ENCODE measurements around the gene HIF1A.

Gene HIF1A

GRCh38 chr14:61694830-61695694, at the start of gene HIF1A:
TSS of gene HIF1A (plus strand) at chr14:61695513. CDS start at chr14:61695805, 292 bp downstream.
- H3K36me3 ChIP-seq (ENCODE audit: insufficient read depth, low read length) = no peaks in the 10 kb centered on the region
- no peaks in the 10 kb centered on the region for H3K9me3 ChIP-seq (ENCODE audit: low read length)
- peak within 1 kb of the TSS; percentile 64 for H3K9ac ChIP-seq (ENCODE audit: low read length)
- H3K27ac ChIP-seq (ENCODE audit: low read depth, low read length) = peak within 1 kb of the TSS; percentile 96
- no peaks in the 10 kb centered on the region for H3K27me3 ChIP-seq (ENCODE audit: control insufficient read depth in 1 of 2, insufficient read depth in 2 of 2, low read length in 2 of 2)
- peaks cover 22% of the 10 kb centered on the region for H3K4me1 ChIP-seq (ENCODE audit: insufficient read depth, low read length)
- H3K4me3 ChIP-seq (ENCODE audit: low read depth in 1 of 2, low read length in 2 of 2) = peak within 1 kb of the TSS; percentile 93 to 97

GRCh38 chr14:61646366-61647116, 48.8 kb upstream of the HIF1A start:
- H3K27me3 ChIP-seq (ENCODE audit: control insufficient read depth in 1 of 2, insufficient read depth in 2 of 2, low read length in 2 of 2) = no peaks in the 10 kb centered on the region
- H3K4me3 ChIP-seq (ENCODE audit: low read depth in 1 of 2, low read length in 2 of 2) = no peak overlapping the region
- H3K4me1 ChIP-seq (ENCODE audit: insufficient read depth, low read length) = no peaks in the 10 kb centered on the region
- no peaks in the 10 kb centered on the region for H3K9me3 ChIP-seq (ENCODE audit: low read length)
- no peak overlapping the region for H3K9ac ChIP-seq (ENCODE audit: low read length)
- no peaks in the 10 kb centered on the region for H3K36me3 ChIP-seq (ENCODE audit: insufficient read depth, low read length)
- no peak overlapping the region for H3K27ac ChIP-seq (ENCODE audit: low read depth, low read length)

- H3K27ac ChIP-seq (ENCODE audit: low read depth, low read length) = no peak overlapping the region
- no peaks in the 10 kb centered on the region for H3K9me3 ChIP-seq (ENCODE audit: low read length)
- no peaks in the 10 kb centered on the region for H3K27me3 ChIP-seq (ENCODE audit: control insufficient read depth in 1 of 2, insufficient read depth in 2 of 2, low read length in 2 of 2)
- H3K4me3 ChIP-seq (ENCODE audit: low read depth in 1 of 2, low read length in 2 of 2) = no peak overlapping the region
- H3K4me1 ChIP-seq (ENCODE audit: insufficient read depth, low read length) = no peaks in the 10 kb centered on the region
- H3K36me3 ChIP-seq (ENCODE audit: insufficient read depth, low read length) = no peaks in the 10 kb centered on the region
- H3K9ac ChIP-seq (ENCODE audit: low read length) = no peak overlapping the region
Measured at GRCh38 chr14:61647704-61648103, 47.6 kb upstream of the HIF1A start.

- H3K9me3 ChIP-seq (ENCODE audit: low read length) = no peaks in the 10 kb centered on the region
- peaks cover 2% of the 10 kb centered on the region for H3K4me1 ChIP-seq (ENCODE audit: insufficient read depth, low read length)
- H3K36me3 ChIP-seq (ENCODE audit: insufficient read depth, low read length) = no peaks in the 10 kb centered on the region
- H3K27ac ChIP-seq (ENCODE audit: low read depth, low read length) = no peak overlapping the region
- H3K27me3 ChIP-seq (ENCODE audit: control insufficient read depth in 1 of 2, insufficient read depth in 2 of 2, low read length in 2 of 2) = no peaks in the 10 kb centered on the region
- H3K9ac ChIP-seq (ENCODE audit: low read length) = no peak overlapping the region
- H3K4me3 ChIP-seq (ENCODE audit: low read depth in 1 of 2, low read length in 2 of 2) = no peak overlapping the region
Measured at GRCh38 chr14:61648377-61648776, 46.9 kb upstream of the HIF1A start.

GRCh38 chr14:61649283-61649682, 46.0 kb upstream of the HIF1A start:
- Histone ChIP-seq H3K4me3 (ENCODE audit: low read depth in 1 of 2, low read length in 2 of 2) (no peak overlapping the region), H3K36me3 (ENCODE audit: insufficient read depth, low read length) (no peaks in the 10 kb centered on the region), H3K27me3 (ENCODE audit: control insufficient read depth in 1 of 2, insufficient read depth in 2 of 2, low read length in 2 of 2) (no peaks in the 10 kb centered on the region), H3K4me1 (ENCODE audit: insufficient read depth, low read length) (peaks cover 7% of the 10 kb centered on the region), H3K27ac (ENCODE audit: low read depth, low read length) (no peak overlapping the region), H3K9ac (ENCODE audit: low read length) (no peak overlapping the region), H3K9me3 (ENCODE audit: low read length) (no peaks in the 10 kb centered on the region)

- Histone ChIP-seq H3K4me1 (ENCODE audit: insufficient read depth, low read length) (peaks cover 7% of the 10 kb centered on the region), H3K27me3 (ENCODE audit: control insufficient read depth in 1 of 2, insufficient read depth in 2 of 2, low read length in 2 of 2) (no peaks in the 10 kb centered on the region), H3K9ac (ENCODE audit: low read length) (no peak overlapping the region), H3K36me3 (ENCODE audit: insufficient read depth, low read length) (no peaks in the 10 kb centered on the region), H3K4me3 (ENCODE audit: low read depth in 1 of 2, low read length in 2 of 2) (no peak overlapping the region), H3K9me3 (ENCODE audit: low read length) (no peaks in the 10 kb centered on the region), H3K27ac (ENCODE audit: low read depth, low read length) (no peak overlapping the region)
Measured at GRCh38 chr14:61651355-61651754, 44.0 kb upstream of the HIF1A start.

DNA sequence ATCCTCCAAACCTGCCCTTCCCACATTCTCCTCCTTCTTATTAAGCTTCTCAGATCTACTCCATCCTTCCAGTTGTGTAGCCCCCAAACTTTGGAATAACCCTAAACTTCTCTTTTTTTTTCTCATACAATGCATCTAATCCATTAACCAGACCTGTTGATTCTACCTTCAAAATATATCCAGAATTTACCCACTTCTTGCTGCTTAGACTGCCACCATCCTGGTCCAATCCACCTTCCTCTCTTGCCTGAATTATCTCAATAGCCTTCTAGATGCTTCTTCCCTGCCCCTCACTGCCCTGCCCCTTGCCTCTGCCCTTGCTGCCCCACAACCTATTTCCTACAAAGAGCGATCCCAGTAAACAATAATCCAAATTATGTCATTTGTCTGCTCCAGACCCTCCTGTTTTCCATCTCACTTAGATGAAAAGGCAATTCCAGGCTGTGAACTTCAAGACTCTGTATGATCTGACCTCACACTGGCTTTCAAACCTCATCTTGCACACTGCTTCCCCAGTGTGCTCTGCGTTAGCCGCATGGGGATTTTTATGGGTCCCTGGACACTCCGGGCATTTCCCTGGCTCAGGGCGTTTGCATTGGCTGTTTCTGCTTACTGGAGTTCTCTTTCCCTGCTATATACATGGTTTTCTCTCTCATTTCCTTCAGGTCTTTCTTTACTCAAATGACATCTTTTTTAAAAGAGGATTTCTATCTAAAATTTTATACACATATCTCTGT, 42.6 kb upstream of the HIF1A start:
- Histone ChIP-seq H3K27me3 (ENCODE audit: control insufficient read depth in 1 of 2, insufficient read depth in 2 of 2, low read length in 2 of 2) (no peaks in the 10 kb centered on the region), H3K4me3 (ENCODE audit: low read depth in 1 of 2, low read length in 2 of 2) (no peak overlapping the region), H3K4me1 (ENCODE audit: insufficient read depth, low read length) (peaks cover 7% of the 10 kb centered on the region), H3K36me3 (ENCODE audit: insufficient read depth, low read length) (no peaks in the 10 kb centered on the region), H3K9ac (ENCODE audit: low read length) (no peak overlapping the region), H3K9me3 (ENCODE audit: low read length) (no peaks in the 10 kb centered on the region), H3K27ac (ENCODE audit: low read depth, low read length) (no peak overlapping the region)

DNA sequence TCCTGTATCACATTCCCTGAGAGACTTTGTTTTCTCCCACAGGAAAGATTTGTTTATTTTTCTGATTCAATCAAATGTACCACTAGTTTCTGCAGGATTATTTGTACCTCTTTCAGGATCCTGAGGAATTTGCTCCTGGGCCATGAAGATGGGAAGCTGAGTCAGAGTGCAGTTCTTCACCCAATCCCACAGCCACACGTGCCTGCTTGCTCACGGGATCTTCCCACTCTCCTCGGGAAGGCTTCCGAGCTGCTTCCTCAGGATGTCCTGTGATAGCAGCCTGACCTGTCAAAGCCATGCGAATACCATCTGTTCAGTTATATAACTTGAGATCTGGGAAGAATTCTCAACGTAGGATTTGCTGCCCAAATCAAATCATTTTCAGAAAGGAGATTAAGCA, 41.8 kb upstream of the HIF1A start:
- no peak overlapping the region for H3K4me3 ChIP-seq (ENCODE audit: low read depth in 1 of 2, low read length in 2 of 2)
- H3K27me3 ChIP-seq (ENCODE audit: control insufficient read depth in 1 of 2, insufficient read depth in 2 of 2, low read length in 2 of 2) = no peaks in the 10 kb centered on the region
- no peak overlapping the region for H3K27ac ChIP-seq (ENCODE audit: low read depth, low read length)
- no peak overlapping the region for H3K9ac ChIP-seq (ENCODE audit: low read length)
- no peaks in the 10 kb centered on the region for H3K9me3 ChIP-seq (ENCODE audit: low read length)
- no peaks in the 10 kb centered on the region for H3K36me3 ChIP-seq (ENCODE audit: insufficient read depth, low read length)
- peaks cover 7% of the 10 kb centered on the region for H3K4me1 ChIP-seq (ENCODE audit: insufficient read depth, low read length)

- Histone ChIP-seq H3K4me3 (ENCODE audit: low read depth in 1 of 2, low read length in 2 of 2) (no peak overlapping the region), H3K4me1 (ENCODE audit: insufficient read depth, low read length) (peaks cover 7% of the 10 kb centered on the region), H3K9ac (ENCODE audit: low read length) (no peak overlapping the region), H3K9me3 (ENCODE audit: low read length) (no peaks in the 10 kb centered on the region), H3K27ac (ENCODE audit: low read depth, low read length) (no peak overlapping the region), H3K36me3 (ENCODE audit: insufficient read depth, low read length) (no peaks in the 10 kb centered on the region), H3K27me3 (ENCODE audit: control insufficient read depth in 1 of 2, insufficient read depth in 2 of 2, low read length in 2 of 2) (no peaks in the 10 kb centered on the region)
Measured at GRCh38 chr14:61654026-61654425, 41.3 kb upstream of the HIF1A start.

DNA sequence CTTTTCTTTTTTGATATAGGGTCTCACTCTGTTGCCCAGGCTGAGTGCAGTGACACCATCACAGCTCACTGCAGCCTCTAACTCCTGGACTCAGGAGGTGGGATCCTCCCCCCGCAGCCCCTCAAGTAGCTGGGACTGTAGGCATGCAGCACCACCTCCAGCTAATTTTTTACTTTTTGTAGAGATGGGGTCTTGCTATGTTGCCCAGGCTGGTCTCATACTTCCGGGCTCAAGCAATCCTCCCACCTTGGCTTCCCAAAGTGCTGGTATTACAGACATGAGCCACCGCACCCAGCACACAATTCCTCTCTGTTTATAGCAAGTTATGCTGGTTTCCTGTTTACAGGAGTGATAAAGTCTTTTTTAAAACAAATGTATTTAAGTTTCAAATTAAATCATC, 39.5 kb upstream of the HIF1A start:
- no peaks in the 10 kb centered on the region for H3K36me3 ChIP-seq (ENCODE audit: insufficient read depth, low read length)
- H3K9me3 ChIP-seq (ENCODE audit: low read length) = no peaks in the 10 kb centered on the region
- no peak overlapping the region for H3K9ac ChIP-seq (ENCODE audit: low read length)
- no peak overlapping the region for H3K4me3 ChIP-seq (ENCODE audit: low read depth in 1 of 2, low read length in 2 of 2)
- no peaks in the 10 kb centered on the region for H3K27me3 ChIP-seq (ENCODE audit: control insufficient read depth in 1 of 2, insufficient read depth in 2 of 2, low read length in 2 of 2)
- H3K27ac ChIP-seq (ENCODE audit: low read depth, low read length) = no peak overlapping the region
- H3K4me1 ChIP-seq (ENCODE audit: insufficient read depth, low read length) = peaks cover 7% of the 10 kb centered on the region

- Histone ChIP-seq H3K4me1 (ENCODE audit: insufficient read depth, low read length) (peaks cover 7% of the 10 kb centered on the region), H3K36me3 (ENCODE audit: insufficient read depth, low read length) (no peaks in the 10 kb centered on the region), H3K27ac (ENCODE audit: low read depth, low read length) (no peak overlapping the region), H3K4me3 (ENCODE audit: low read depth in 1 of 2, low read length in 2 of 2) (no peak overlapping the region), H3K9ac (ENCODE audit: low read length) (no peak overlapping the region), H3K9me3 (ENCODE audit: low read length) (no peaks in the 10 kb centered on the region), H3K27me3 (ENCODE audit: control insufficient read depth in 1 of 2, insufficient read depth in 2 of 2, low read length in 2 of 2) (no peaks in the 10 kb centered on the region)
Measured at GRCh38 chr14:61656341-61656740, 39.0 kb upstream of the HIF1A start.
